ENCODE results near the gene NDUFS6. TPM values are rescaled to one million over a fixed set of nuclear protein-coding genes. Genes with fewer than 3 reads are reported as not detected.

Gene NDUFS6
- polyA plus RNA-seq, 1 donor from 2014 or later = 72.0 TPM

DNA sequence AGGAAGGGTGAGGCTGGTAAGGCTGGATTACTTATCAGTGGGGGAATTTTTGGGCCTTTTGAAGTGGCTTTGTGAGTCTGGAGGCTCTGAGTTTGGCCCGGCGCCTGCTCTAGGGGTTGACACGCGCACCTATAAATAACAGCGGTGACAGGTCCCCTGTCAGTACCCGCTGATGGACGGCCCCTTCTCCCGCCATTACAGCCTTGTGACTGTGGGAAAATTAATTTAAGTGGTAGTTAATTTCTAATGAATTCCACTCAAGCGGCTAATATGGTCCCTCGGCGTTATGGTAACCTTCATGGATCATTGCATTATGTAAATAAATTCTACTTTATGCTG lies 18.0 kb upstream of the NDUFS6 start:
- H3K4me2 ChIP-seq (ENCODE audit: low read length) = no peak overlapping the region
- no peaks in the 10 kb centered on the region for H3F3A ChIP-seq (ENCODE audit: insufficient read depth, low read length, poor library complexity, severe bottlenecking)
- no peak overlapping the region for H3K9ac ChIP-seq (ENCODE audit: low read length)
- H3K9me2 ChIP-seq (ENCODE audit: insufficient read depth, low read length) = no peaks in the 10 kb centered on the region
- H3K36me3 ChIP-seq (ENCODE audit: insufficient read depth, low read length) = no peaks in the 10 kb centered on the region
- H4K20me1 ChIP-seq (ENCODE audit: insufficient read depth) = no peaks in the 10 kb centered on the region
- no peak overlapping the region for H3K27ac ChIP-seq (ENCODE audit: low read length)
- TF ChIP-seq SMC3 (conservative IDR thresholded peaks at IDR 0.05; ENCODE audit: poor library complexity) (no peak), EZH2 (IDR thresholded peaks at IDR 0.05; ENCODE audit: borderline replicate concordance, insufficient read depth, low read length, poor library complexity, severe bottlenecking) (no peak), RAD21 (conservative IDR thresholded peaks at IDR 0.05) (no peak), REST (IDR thresholded peaks at IDR 0.05; ENCODE audit: borderline replicate concordance) (no peak), POLR2AphosphoS5 (IDR thresholded peaks at IDR 0.05) (no peak), CTCF (IDR thresholded peaks at IDR 0.05; ENCODE audit: poor library complexity, severe bottlenecking) (no peak), TAF1 (IDR thresholded peaks at IDR 0.05; ENCODE audit: low read depth) (no peak), EP300 (conservative IDR thresholded peaks at IDR 0.05; ENCODE audit: poor library complexity, severe bottlenecking) (no peak)
- no peaks in the 10 kb centered on the region for H3K27me3 ChIP-seq (ENCODE audit: insufficient read depth, low read depth, low read length)
- no peak overlapping the region for H3K4me3 ChIP-seq (ENCODE audit: low read length)
- H3K79me2 ChIP-seq (replicated peaks; ENCODE audit: insufficient read depth, low read length) = no peaks in the 10 kb centered on the region
- H2AFZ ChIP-seq (ENCODE audit: low read depth, low read length) = no peak overlapping the region
- no peaks in the 10 kb centered on the region for H3K9me3 ChIP-seq (ENCODE audit: low read length)

DNA sequence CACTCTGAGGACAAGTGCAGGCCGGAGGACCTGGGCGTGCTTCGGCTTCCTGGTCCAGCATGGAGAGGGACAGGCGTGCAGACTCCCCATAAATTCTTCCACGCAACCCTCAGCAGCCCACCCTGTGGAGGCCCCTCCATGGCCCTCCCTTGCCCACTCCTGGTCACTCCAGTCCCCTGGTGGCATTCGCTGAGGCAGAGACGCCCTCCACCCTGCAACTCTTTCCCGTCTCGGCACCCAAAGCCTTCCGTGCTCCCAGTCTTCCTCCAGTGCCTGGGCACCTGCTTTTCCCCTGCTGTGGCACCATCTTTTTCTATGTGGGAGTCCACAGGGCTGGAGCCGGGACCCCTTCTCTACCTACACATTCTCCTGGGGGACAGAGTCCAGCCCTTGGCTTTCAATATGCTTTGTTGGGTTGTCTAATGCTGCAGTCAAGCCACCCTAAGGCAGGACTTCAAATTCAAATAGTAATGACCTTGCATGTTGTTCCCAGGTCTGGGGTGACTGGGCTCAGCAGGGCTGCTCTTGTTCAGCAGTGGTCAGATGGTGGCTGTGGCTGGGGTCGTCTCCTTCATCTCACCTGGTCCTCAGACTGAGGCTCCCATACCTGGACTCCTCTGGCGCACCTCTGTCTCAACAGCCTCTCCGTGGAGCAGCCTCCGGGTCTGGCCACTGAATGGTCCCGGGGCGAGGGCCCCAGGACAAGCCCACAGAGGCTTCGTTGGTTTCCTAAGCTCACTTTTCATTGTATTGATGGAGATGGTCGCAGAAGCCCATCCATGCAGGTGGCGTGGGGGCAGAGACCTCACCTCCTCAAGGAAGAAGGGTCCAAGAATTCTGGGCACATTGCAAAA lies 16.8 kb upstream of the NDUFS6 start:
- Histone ChIP-seq H3K4me3 (ENCODE audit: low read length) (no peak overlapping the region), H3K27ac (ENCODE audit: low read length) (no peak overlapping the region), H3F3A (ENCODE audit: insufficient read depth, low read length, poor library complexity, severe bottlenecking) (no peaks in the 10 kb centered on the region), H3K9me2 (ENCODE audit: insufficient read depth, low read length) (no peaks in the 10 kb centered on the region), H3K9me3 (ENCODE audit: low read length) (no peaks in the 10 kb centered on the region), H4K20me1 (ENCODE audit: insufficient read depth) (no peaks in the 10 kb centered on the region), H3K79me2 (replicated peaks; ENCODE audit: insufficient read depth, low read length) (no peaks in the 10 kb centered on the region), H3K27me3 (ENCODE audit: insufficient read depth, low read depth, low read length) (no peaks in the 10 kb centered on the region), H3K9ac (ENCODE audit: low read length) (no peak overlapping the region), H2AFZ (ENCODE audit: low read depth, low read length) (no peak overlapping the region), H3K36me3 (ENCODE audit: insufficient read depth, low read length) (no peaks in the 10 kb centered on the region), H3K4me2 (ENCODE audit: low read length) (no peak overlapping the region)
- no peak for TF ChIP-seq REST (IDR thresholded peaks at IDR 0.05; ENCODE audit: borderline replicate concordance)
- TF ChIP-seq CTCF (IDR thresholded peaks at IDR 0.05; ENCODE audit: poor library complexity, severe bottlenecking) = no peak
- no peak for TF ChIP-seq EZH2 (IDR thresholded peaks at IDR 0.05; ENCODE audit: borderline replicate concordance, insufficient read depth, low read length, poor library complexity, severe bottlenecking)
- no peak for TF ChIP-seq POLR2AphosphoS5 (IDR thresholded peaks at IDR 0.05)
- TF ChIP-seq MXI1 (conservative IDR thresholded peaks at IDR 0.05; ENCODE audit: poor library complexity, severe bottlenecking) = no peak
- TF ChIP-seq RAD21 (conservative IDR thresholded peaks at IDR 0.05) = no peak
- no peak for TF ChIP-seq EP300 (conservative IDR thresholded peaks at IDR 0.05; ENCODE audit: poor library complexity, severe bottlenecking)
- TF ChIP-seq SMC3 (conservative IDR thresholded peaks at IDR 0.05; ENCODE audit: poor library complexity) = no peak
- no peak for TF ChIP-seq TAF1 (IDR thresholded peaks at IDR 0.05; ENCODE audit: low read depth)

Data from neural cell (in vitro differentiated cells).